ENCODE measurements around the gene LRRC7. TPM values are rescaled to one million over a fixed set of nuclear protein-coding genes. Genes with fewer than 3 reads are reported as not detected.

LRRC7 gene
- total RNA-seq, 1 experiment from 2014 or later = 0.29 TPM

DNA sequence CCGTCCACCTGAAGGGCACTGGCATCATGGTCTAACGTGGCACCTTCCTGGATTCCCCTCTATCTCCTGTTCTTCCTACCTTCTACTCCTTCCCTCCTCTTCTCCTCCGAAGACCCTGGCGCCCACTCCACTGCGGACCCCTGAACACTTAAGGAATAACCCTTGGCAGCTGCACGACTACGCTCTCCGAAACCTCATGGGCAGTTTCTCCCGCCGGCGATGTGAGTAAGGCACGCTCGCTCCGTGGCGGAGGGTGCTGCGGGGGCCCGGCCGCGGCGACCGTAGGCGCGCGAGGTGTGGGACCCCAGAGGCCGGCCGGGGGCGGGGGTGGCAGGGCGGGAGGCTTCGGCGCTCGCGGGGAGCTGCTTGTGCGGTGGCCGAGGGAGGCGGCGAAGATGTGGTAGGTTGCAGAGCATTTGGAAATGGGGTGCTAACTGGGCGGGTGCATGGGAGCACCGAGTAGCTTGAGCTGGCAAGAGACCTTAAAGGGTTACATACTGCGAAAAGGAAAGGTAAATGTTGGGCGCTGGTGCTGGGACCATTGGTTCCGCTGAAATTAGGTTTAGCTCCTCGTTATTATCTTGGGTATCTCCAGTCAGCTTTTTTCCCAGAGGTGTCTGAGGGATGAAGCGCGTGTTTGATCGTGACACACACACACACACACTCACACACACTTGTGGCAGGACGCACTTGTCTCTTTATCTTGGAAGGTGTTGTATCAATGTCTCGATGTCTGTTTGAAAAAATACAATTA lies 876 bp downstream of the LRRC7 start:
- no peak overlapping the region for H3K27ac ChIP-seq
- no peak overlapping the region for H3K4me3 ChIP-seq
- H3K27me3 ChIP-seq (replicated peaks) = peaks cover 72% of the 10 kb centered on the region
- H3K9me3 ChIP-seq (replicated peaks) = 0 out of 2 replicates have a peak, but pooled peaks cover 2% of the 10 kb centered on the region
- H3K4me1 ChIP-seq (replicated peaks) = peaks cover 14% of the 10 kb centered on the region
- no peak for DNase-seq (ENCODE audit: low read depth in 1 of 2, low spot score in 2 of 2)
- H3K36me3 ChIP-seq = no peaks in the 10 kb centered on the region

GRCh38 chr1:69569175-69569541 lies 1.4 kb downstream of the LRRC7 start:
- Histone ChIP-seq H3K4me1 (replicated peaks) (peaks cover 14% of the 10 kb centered on the region), H3K27ac (no peak overlapping the region), H3K36me3 (no peaks in the 10 kb centered on the region), H3K9me3 (replicated peaks) (0 out of 2 replicates have a peak, but pooled peaks cover 2% of the 10 kb centered on the region), H3K4me3 (no peak overlapping the region), H3K27me3 (replicated peaks) (peaks cover 72% of the 10 kb centered on the region)
- no peak for DNase-seq (ENCODE audit: low read depth in 1 of 2, low spot score in 2 of 2)

DNA sequence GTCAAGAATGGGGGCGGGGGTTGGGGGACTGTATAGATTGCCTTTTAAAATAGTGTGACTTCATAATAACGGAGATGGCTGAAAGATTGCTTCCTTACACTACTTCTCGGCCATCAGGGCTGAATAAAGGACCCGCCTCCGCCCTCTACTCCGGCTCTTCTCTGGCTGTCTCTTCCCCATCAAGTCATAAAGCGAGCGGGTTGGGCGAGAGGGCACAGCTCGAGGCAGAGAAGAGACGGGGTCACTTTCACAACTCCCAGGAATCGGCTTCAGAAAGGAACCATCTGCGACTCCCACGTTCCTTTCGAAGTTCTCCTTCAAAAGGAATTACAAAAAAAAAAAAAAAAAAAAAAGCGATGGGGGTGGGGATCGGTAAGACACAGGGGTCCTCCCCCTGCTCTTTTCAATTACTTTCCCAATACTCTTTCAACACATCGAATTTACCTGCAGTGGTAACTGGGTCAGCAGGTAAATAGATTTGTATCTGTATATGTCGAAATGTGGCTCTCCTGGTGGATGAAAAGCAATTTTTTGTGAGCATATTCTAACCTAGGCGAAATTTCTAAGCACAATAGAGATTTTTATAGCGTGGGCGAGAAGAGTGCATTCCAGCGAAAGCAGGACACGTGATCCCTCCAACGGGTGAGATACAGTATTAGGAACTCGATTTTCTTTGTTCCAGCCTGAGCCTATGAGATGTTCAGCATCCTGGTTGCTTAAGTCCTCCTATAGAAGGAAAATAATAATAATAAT lies 2.0 kb downstream of the LRRC7 start:
- Histone ChIP-seq H3K27me3 (replicated peaks) (peaks cover 66% of the 10 kb centered on the region), H3K36me3 (no peaks in the 10 kb centered on the region), H3K4me1 (replicated peaks) (peaks cover 14% of the 10 kb centered on the region), H3K9me3 (replicated peaks) (0 out of 2 replicates have a peak, but pooled peaks cover 2% of the 10 kb centered on the region), H3K27ac (no peak overlapping the region), H3K4me3 (no peak overlapping the region)
- no peak for DNase-seq (ENCODE audit: low read depth in 1 of 2, low spot score in 2 of 2)

GRCh38 chr1:69570356-69570755 lies 2.6 kb downstream of the LRRC7 start:
- Histone ChIP-seq H3K9me3 (replicated peaks) (0 out of 2 replicates have a peak, but pooled peaks cover 2% of the 10 kb centered on the region), H3K4me1 (replicated peaks) (peaks cover 14% of the 10 kb centered on the region), H3K27me3 (replicated peaks) (peaks cover 60% of the 10 kb centered on the region), H3K27ac (no peak overlapping the region), H3K4me3 (no peak overlapping the region), H3K36me3 (no peaks in the 10 kb centered on the region)
- DNase-seq (ENCODE audit: low read depth in 1 of 2, low spot score in 2 of 2) = no peak

- no peaks in the 10 kb centered on the region for H3K9me3 ChIP-seq (replicated peaks)
- H3K27ac ChIP-seq = no peak overlapping the region
- H3K4me1 ChIP-seq (replicated peaks) = peaks cover 5% of the 10 kb centered on the region; the same call in 1 of the 2 replicates
- H3K4me3 ChIP-seq = no peak overlapping the region
- peaks cover 34% of the 10 kb centered on the region for H3K27me3 ChIP-seq (replicated peaks)
- H3K36me3 ChIP-seq = no peaks in the 10 kb centered on the region
- DNase-seq (ENCODE audit: low read depth in 1 of 2, low spot score in 2 of 2) = no peak
These were observed 5.2 kb downstream of the LRRC7 start for GRCh38 chr1:69572921-69573320.

GRCh38 chr1:69573911-69574310 lies 6.2 kb downstream of the LRRC7 start:
- DNase-seq (ENCODE audit: low read depth in 1 of 2, low spot score in 2 of 2) = no peak
- Histone ChIP-seq H3K36me3 (no peaks in the 10 kb centered on the region), H3K9me3 (replicated peaks) (no peaks in the 10 kb centered on the region), H3K4me1 (replicated peaks) (no peaks in the 10 kb centered on the region), H3K27ac (no peak overlapping the region), H3K27me3 (replicated peaks) (peaks cover 25% of the 10 kb centered on the region), H3K4me3 (no peak overlapping the region)

DNA sequence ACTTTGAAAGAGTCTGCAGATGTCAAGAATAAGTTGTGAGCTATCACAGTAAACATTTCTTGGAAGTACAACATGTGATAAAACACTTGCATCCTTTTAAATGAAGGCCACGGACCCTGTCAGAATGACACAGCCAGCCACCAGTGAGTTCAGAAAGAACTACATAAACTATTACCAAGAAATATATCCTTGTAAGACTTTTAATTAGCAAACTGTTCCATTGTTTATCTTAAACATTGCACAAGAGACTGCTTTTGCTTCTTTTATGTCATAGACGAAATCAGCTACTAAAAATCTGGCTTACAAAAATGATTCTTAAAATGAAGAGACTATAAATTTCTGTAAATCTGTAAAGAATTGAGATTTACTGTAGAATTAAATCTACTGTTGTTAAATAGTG lies 17.9 kb downstream of the LRRC7 start:
- Histone ChIP-seq H3K9me3 (replicated peaks) (no peaks in the 10 kb centered on the region), H3K4me1 (replicated peaks) (no peaks in the 10 kb centered on the region), H3K36me3 (no peaks in the 10 kb centered on the region), H3K27ac (no peak overlapping the region), H3K27me3 (replicated peaks) (no peaks in the 10 kb centered on the region), H3K4me3 (no peak overlapping the region)
- no peak for DNase-seq (ENCODE audit: low read depth in 1 of 2, low spot score in 2 of 2)

GRCh38 chr1:69587391-69587790 lies 19.7 kb downstream of the LRRC7 start:
- DNase-seq (ENCODE audit: low read depth in 1 of 2, low spot score in 2 of 2) = no peak
- Histone ChIP-seq H3K4me1 (replicated peaks) (no peaks in the 10 kb centered on the region), H3K4me3 (no peak overlapping the region)

GRCh38 chr1:69589799-69590198 lies 22.1 kb downstream of the LRRC7 start:
- Histone ChIP-seq H3K9me3 (replicated peaks) (no peaks in the 10 kb centered on the region), H3K36me3 (no peaks in the 10 kb centered on the region), H3K4me3 (no peak overlapping the region), H3K4me1 (replicated peaks) (no peaks in the 10 kb centered on the region), H3K27me3 (replicated peaks) (no peaks in the 10 kb centered on the region), H3K27ac (no peak overlapping the region)
- DNase-seq (ENCODE audit: low read depth in 1 of 2, low spot score in 2 of 2) = no peak

More at GRCh38 chr1:69587391-69587790, 19.7 kb downstream of the LRRC7 start:
- Histone ChIP-seq H3K9me3 (replicated peaks) (no peaks in the 10 kb centered on the region), H3K27ac (no peak overlapping the region), H3K36me3 (no peaks in the 10 kb centered on the region), H3K27me3 (replicated peaks) (no peaks in the 10 kb centered on the region)

GRCh38 chr1:69592341-69592740 lies 24.6 kb downstream of the LRRC7 start:
- H3K27ac ChIP-seq = no peak overlapping the region
- H3K36me3 ChIP-seq = no peaks in the 10 kb centered on the region
- no peak overlapping the region for H3K4me3 ChIP-seq
- no peaks in the 10 kb centered on the region for H3K27me3 ChIP-seq (replicated peaks)
- DNase-seq (ENCODE audit: low read depth in 1 of 2, low spot score in 2 of 2) = no peak
- H3K4me1 ChIP-seq (replicated peaks) = no peaks in the 10 kb centered on the region
- no peaks in the 10 kb centered on the region for H3K9me3 ChIP-seq (replicated peaks)

DNA sequence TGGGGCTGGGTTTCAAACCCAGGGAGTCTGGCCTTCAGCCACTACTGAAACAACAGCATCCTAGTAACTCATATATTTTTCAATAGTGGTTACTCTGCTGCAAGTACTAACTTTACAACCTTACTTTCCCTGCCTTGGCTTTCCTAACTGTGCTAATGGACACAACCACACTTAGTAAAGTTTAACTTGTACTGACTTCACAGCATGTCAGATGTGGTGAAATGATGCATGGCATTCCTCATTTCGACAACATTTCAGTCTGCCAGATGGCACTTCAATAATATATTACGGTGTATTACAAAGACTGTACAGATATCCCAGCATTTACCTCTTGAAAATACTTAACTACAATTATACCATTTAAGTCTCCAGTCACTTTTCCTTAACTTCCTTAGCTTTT lies 27.8 kb downstream of the LRRC7 start:
- no peaks in the 10 kb centered on the region for H3K36me3 ChIP-seq
- no peaks in the 10 kb centered on the region for H3K4me1 ChIP-seq (replicated peaks)
- no peak overlapping the region for H3K27ac ChIP-seq

GRCh38 chr1:69611316-69611715 lies 43.6 kb downstream of the LRRC7 start:
- Histone ChIP-seq H3K27ac (no peak overlapping the region), H3K9me3 (replicated peaks) (no peaks in the 10 kb centered on the region), H3K36me3 (no peaks in the 10 kb centered on the region), H3K4me3 (no peak overlapping the region), H3K4me1 (replicated peaks) (no peaks in the 10 kb centered on the region), H3K27me3 (replicated peaks) (no peaks in the 10 kb centered on the region)
- no peak for DNase-seq (ENCODE audit: low read depth in 1 of 2, low spot score in 2 of 2)

More for the DNA sequence above, 27.8 kb downstream of the LRRC7 start:
- no peak overlapping the region for H3K4me3 ChIP-seq
- H3K27me3 ChIP-seq (replicated peaks) = no peaks in the 10 kb centered on the region
- DNase-seq (ENCODE audit: low read depth in 1 of 2, low spot score in 2 of 2) = no peak
- H3K9me3 ChIP-seq (replicated peaks) = no peaks in the 10 kb centered on the region

DNA sequence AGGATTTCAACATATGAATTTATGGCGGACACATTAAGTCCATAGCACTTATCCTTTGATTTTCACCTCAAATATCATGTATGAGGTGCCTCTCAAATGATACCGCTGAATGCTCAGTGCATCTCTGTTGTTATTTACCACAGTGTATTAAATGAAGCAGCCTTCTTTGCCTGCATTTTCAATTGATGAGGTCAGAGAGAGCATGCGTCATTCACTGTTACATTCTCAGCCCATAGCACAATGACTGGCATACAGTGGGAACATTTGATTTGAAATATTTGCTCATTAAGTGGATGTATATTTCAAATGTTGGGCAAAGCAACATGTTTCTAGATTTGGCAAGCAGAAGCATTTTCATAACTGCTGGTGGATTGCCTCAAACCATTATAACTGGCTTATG lies 45.7 kb downstream of the LRRC7 start:
- H3K4me3 ChIP-seq = no peak overlapping the region
- no peak for DNase-seq (ENCODE audit: low read depth in 1 of 2, low spot score in 2 of 2)
- H3K36me3 ChIP-seq = no peaks in the 10 kb centered on the region

GRCh38 chr1:69638673-69639072 lies 71.0 kb downstream of the LRRC7 start:
- Histone ChIP-seq H3K4me1 (replicated peaks) (no peaks in the 10 kb centered on the region), H3K27me3 (replicated peaks) (no peaks in the 10 kb centered on the region), H3K27ac (no peak overlapping the region), H3K9me3 (replicated peaks) (no peaks in the 10 kb centered on the region), H3K36me3 (no peaks in the 10 kb centered on the region), H3K4me3 (no peak overlapping the region)
- DNase-seq (ENCODE audit: low read depth in 1 of 2, low spot score in 2 of 2) = no peak

More for the DNA sequence above, 45.7 kb downstream of the LRRC7 start:
- Histone ChIP-seq H3K27me3 (replicated peaks) (no peaks in the 10 kb centered on the region), H3K4me1 (replicated peaks) (no peaks in the 10 kb centered on the region), H3K27ac (no peak overlapping the region), H3K9me3 (replicated peaks) (no peaks in the 10 kb centered on the region)
